Measurements from ENCODE around the gene CREB3.
A peak's percentile ranks its signal among the peaks of the same experiment; 100 is the strongest.

Gene CREB3

DNA sequence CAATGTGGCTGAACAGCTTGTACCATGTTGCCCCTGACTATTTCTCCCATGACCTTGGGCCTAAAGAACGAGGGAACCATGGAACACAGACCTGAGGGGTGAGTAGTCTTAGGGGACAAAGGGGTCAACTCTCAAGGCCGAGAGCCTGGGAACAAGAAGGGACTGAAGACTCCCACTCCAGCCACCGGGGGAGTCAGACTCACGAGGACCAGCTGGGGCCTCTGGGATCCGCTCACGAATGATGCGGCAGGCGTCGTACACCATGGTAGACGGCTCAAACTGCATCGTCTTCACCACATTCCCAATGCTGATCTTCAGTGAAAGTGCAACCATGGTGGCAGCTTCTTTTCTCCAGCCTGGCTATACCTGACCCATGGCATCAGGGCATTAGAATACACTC is 7.1 kb upstream of the CREB3 start:
- DNase-seq (ENCODE audit: low read depth in 1 of 2, low spot score in 1 of 2), result no peak

GRCh38 chr9:35726931-35727330 is 5.5 kb upstream of the CREB3 start:
- DNase-seq (ENCODE audit: low read depth in 1 of 2, low spot score in 1 of 2), result no peak

DNA sequence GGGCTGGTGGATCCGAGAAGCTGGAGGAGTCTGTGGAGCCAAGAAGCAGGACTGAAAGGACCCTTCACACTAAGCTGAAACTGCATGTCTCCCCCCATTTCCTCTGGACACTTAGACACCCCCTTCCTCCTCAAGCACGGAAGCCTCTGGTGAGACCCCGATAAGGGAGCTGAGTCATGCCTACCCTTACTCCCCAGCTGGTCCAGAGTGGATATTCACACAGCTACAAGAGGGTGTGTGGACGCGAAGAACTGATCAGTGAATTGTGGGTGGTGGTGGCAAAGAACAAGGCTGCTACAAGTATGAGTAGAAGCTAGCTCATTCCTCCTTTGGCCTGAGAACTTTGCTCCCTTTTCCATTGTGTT is 4.8 kb upstream of the CREB3 start:
- no peak for DNase-seq (ENCODE audit: low read depth in 1 of 2, low spot score in 1 of 2)

- DNase-seq (ENCODE audit: low read depth in 1 of 2, low spot score in 1 of 2), result no peak
Observed at GRCh38 chr9:35728041-35728971, 4.2 kb upstream of the CREB3 start.

DNA sequence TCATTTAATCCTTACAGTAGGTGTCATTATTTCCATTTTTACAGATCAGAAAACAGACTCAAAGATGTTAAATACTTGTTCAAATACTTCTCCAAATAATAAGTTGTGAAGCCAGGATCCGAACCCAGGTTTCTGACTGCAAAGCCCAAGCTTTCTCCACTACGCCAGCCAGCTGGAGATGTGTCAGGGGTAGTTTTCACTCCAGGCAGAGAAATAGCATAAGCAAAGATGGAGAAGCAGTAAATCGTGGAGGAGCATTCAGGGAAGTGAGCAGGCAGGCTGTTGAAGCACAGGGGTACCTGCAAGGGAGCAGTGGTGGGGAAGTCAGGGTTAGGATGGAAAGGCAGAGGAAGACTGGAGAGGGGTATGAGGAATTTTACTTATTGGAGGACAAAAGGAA is 3.4 kb upstream of the CREB3 start:
- no peak for DNase-seq (ENCODE audit: low read depth in 1 of 2, low spot score in 1 of 2)

DNA sequence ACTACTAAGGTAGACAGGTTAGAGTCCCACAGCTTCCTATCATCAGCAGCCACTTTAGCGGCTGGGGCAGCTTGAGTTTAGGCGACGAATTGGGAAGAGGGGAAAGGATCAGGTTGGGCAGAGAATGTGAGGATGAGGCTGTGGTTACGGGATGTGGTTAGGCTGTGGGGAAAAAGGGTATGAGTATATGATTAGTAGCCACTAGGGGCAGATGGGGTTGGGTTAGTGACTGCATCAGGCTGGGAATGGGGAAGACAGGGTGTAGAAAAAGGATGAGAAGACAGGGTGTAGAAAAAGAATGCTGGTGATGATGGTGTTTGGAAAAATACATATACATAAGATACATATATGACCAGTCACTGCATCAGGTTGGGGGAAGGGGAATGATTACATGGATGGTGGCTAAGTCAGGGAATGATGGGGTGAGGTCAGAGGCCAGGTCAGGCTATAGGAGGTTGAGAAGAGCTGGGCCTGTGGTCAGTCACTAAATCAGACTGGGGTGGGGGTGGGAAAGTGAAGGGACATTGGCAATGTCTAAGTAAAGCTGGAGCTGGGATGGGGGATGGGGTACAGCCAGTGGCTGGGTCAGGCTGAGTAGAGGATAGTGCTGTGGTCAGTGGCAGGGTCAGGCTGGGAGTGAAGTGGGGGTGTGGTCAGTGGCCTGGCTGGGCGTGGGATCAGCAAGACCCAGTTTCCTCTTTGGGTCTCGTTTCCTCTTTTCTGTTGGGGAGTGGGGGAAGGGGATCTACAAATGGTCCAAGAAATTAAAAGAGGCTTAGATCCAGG is 2.6 kb upstream of the CREB3 start:
- DNase-seq (ENCODE audit: low read depth in 1 of 2, low spot score in 1 of 2), result no peak

GRCh38 chr9:35730486-35730854 is 2.0 kb upstream of the CREB3 start:
- DNase-seq (ENCODE audit: low read depth in 1 of 2, low spot score in 1 of 2), result no peak

DNA sequence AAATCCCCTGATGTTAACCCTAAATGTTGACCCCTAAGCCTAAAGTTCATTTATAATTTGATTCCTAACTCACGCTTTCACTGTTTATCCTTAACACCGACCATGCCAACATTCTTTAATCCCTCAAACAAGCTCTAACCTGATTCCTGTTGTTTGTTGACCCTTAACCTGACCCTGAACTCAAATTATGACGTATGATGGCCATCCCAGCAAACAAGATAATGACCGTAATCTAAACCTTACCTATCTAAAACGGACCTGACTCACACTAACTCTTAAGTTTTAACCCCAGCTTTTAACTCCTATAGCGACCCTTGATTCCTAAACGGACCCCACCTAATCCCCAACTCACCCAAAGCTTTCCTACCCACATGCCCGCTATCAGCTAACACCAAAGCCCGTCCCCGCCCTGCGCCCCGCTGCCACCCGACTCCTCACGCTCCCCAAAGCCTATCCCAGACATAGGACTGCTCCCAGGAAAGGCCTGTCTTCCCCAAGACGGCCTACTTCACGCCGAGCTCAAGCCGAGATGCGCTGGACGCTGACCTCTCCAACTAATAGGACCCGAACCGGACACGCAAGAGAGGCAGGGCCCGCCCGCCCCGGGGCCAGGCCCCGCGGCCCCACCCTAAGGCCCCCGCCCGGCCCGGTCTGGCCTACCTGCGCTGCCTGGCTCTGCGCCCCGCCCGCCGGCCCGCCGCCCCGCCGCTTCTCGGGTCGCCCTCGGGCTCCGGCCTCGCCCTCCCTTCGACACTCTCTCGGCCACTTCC is 866 bp upstream of the CREB3 start:
- peak in 1 of 2 donors; percentile 20 for DNase-seq (ENCODE audit: low read depth in 1 of 2, low spot score in 1 of 2)

DNA sequence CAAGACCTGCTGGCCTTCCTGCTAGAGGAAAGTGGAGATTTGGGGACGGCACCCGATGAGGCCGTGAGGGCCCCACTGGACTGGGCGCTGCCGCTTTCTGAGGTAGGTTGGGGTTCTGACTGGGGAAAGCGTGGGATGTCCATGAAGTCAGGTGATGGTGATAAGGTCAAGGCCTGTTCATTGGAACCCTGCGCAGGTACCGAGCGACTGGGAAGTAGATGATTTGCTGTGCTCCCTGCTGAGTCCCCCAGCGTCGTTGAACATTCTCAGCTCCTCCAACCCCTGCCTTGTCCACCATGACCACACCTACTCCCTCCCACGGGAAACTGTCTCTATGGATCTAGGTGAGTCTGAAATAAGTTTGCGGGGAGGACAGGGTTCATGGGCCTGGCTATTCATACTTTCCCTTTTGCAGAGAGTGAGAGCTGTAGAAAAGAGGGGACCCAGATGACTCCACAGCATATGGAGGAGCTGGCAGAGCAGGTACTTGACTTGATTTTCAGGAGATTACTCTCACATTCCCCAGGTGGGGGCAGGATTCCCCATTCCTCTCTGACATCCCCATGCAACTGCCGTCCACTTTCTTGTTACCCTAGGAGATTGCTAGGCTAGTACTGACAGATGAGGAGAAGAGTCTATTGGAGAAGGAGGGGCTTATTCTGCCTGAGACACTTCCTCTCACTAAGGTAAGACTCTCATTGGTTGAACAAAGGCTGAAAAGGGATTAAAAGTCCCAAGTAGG is 505 bp downstream of the CREB3 start:
- no peak for DNase-seq (ENCODE audit: low read depth in 1 of 2, low spot score in 1 of 2)

- no peak for DNase-seq (ENCODE audit: low read depth in 1 of 2, low spot score in 1 of 2)
Observed at GRCh38 chr9:35734096-35734495, 1.6 kb downstream of the CREB3 start.

DNA sequence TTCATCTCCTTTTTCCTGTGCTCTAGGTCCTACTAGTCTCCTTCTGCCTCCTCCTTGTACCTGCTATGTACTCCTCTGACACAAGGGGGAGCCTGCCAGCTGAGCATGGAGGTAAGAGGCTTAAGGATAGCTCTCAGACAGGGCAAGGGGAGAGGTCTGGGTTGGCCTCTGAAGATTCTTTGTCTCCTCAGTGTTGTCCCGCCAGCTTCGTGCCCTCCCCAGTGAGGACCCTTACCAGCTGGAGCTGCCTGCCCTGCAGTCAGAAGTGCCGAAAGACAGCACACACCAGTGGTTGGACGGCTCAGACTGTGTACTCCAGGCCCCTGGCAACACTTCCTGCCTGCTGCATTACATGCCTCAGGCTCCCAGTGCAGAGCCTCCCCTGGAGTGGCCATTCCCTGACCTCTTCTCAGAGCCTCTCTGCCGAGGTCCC is 3.8 kb downstream of the CREB3 start:
- peak in 1 of 2 donors; percentile 54 for DNase-seq (ENCODE audit: low read depth in 1 of 2, low spot score in 1 of 2)

- no peak for DNase-seq (ENCODE audit: low read depth in 1 of 2, low spot score in 1 of 2)
Observed at GRCh38 chr9:35737143-35737542, 4.7 kb downstream of the CREB3 start.

GRCh38 chr9:35738186-35738585 is 5.7 kb downstream of the CREB3 start:
- no peak for DNase-seq (ENCODE audit: low read depth in 1 of 2, low spot score in 1 of 2)

DNA sequence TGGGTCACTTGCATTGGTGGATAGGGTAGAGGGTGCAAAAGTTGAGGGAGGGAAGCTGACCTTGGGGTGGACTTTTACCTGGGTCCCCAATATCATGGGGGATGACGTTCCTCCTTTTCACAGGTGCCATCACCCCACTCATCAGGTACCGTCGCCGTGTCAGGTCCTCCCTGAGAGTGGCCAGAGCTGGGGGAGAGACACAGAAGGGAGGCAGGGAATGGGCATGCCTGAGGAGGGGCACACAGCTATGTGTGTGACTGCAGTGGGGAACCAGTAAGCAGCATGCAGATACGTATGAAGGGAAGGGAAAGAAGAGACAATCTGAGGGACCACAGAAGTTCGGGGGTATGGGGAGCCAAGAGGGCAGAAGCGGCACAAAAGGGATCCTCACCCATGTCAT is 6.5 kb downstream of the CREB3 start:
- no peak for DNase-seq (ENCODE audit: low read depth in 1 of 2, low spot score in 1 of 2)

- no peak for DNase-seq (ENCODE audit: low read depth in 1 of 2, low spot score in 1 of 2)
Observed at GRCh38 chr9:35740243-35740642, 7.8 kb downstream of the CREB3 start.

DNA sequence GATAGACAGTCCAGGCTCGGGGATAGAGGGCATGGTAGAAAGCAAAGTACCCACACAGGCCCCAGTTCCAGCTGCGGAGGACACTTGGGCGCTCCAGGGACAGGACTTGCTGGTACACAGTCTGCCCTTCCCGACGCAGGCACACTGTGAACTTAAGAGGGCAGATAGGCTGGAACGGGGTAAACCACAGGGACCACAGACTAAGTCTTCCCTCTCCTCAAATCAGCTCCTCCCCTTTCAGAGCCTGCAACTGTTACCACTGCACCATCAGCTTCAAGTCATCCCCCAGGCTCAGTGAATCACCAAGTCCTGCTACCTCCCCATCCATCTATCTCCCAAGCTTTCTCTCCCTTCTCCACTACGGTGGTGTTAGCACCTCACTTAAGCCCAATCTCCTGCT is 9.3 kb downstream of the CREB3 start:
- DNase-seq (ENCODE audit: low read depth in 1 of 2, low spot score in 1 of 2), result no peak

DNA sequence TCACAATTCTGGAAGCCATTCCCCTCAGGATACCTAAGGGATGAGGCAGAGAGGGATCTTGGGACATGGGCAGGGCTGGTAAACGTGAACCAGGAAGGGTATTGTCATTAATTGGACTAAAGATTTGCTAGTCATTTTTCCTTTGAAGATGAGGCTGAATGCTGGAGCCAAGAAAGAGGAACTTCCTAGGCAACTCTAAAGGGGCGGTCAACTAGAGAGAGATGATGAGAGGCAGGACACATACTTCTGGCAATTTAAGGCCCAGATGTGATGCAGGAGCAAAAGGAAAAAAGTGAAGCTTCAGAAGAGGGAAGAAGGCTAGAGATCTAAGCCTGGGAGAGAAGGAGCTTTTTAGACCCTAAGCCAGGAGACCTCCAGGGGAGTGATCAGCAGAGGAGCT is 11.0 kb downstream of the CREB3 start:
- DNase-seq (ENCODE audit: low read depth in 1 of 2, low spot score in 1 of 2), result no peak

GRCh38 chr9:35743880-35744518 is 11.5 kb downstream of the CREB3 start:
- no peak for DNase-seq (ENCODE audit: low read depth in 1 of 2, low spot score in 1 of 2)

DNA sequence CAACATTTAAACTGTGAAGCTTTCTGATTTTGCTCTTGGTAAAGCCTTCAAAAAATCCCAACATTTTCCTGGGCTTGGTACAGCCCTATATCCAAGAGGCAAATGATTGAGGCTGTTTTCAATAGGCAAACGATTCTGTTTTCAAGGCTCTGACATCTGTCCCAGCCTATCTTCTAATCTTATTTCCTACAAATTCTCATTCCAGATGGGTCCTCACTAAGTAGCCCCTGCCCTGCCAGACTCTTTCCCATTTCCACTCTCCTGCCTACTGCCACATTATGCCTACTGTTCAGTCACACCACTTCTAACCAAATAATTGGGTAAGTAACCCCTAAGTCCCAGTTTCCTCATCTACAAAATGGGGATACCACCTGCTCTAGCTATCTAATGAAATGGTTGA is 13.1 kb downstream of the CREB3 start:
- DNase-seq (ENCODE audit: low read depth in 1 of 2, low spot score in 1 of 2), result no peak

- DNase-seq (ENCODE audit: low read depth in 1 of 2, low spot score in 1 of 2), result no peak
Observed at GRCh38 chr9:35746583-35746982, 14.1 kb downstream of the CREB3 start.

Measured in activated CD4-positive, alpha-beta T cell treated with anti-CD3 and anti-CD28 coated beads, Interleukin-2, amount 50 U/mL, for 24 hours (primary cell).